ENCODE results near the gene COX5A.
"Not testable (repeated sequence)": the region's sequence is repeated elsewhere in the genome, so short reads cannot be mapped to it uniquely, and the experiment has no call there.

The COX5A gene

GRCh38 chr15:74955017-74955416 lies 17.1 kb upstream of the COX5A start:
- DNase-seq: no peak

- no peak for DNase-seq
Observed at GRCh38 chr15:74954515-74954914, 16.6 kb upstream of the COX5A start.

DNA sequence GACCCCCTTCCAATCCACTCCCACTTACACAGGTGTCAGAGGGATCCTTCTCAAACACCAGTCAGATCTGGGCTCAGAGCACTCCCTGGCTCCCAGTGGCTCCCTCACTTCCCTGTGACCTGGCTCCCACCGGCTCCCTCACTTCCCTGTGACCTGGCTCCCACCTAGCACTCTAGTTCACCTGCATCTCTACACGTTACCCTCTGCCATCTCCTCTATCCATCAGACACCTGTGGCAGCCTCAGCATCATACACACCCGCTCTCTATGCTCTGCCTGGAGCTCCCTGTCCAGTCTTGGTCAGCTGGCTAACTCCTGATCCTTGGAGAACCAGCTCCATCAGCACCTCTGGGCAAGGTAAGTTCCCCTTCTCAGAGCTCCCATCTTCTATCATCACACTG lies 13.1 kb upstream of the COX5A start:
- no peak for DNase-seq

DNA sequence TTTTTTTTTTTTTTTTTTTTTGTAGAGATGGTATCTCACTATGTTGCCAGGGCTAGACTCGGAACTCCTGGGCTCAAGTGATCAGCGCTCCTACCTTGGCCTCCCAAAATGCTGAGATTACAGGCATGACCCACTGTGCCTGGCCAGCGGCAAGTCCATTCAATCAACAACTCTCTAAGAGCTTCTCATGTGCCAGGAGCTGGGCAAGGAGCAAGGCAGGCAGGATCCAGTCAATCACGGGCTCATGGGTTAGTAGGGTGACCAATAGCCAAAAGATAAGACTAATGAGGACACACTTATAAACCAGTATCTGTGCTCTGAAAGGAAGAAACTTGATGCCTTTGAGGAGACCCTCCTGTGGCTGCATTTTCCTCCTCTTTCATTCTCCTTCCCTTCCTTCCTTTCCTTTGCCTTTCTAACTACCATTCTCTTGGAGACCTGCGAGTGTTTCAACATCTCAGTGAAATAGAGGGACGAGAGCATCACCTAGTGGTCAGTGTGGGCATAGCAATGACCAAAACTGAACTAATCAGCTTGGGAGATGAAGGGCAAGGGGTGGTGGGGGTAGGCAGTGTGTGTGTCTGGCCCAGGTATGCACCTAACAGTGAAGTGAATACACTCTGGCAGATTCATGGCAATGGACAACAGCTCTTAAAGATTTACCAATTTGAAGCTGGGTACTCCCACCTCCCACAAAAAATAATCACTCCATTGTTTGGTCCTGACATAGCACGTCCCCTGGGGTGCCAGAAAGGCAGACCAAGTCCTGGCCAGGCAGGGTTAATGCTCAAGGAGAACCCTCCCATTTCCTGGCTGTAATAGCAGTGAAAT lies 12.4 kb upstream of the COX5A start:
- DNase-seq: peak; percentile 79

- no peak for DNase-seq
Observed at GRCh38 chr15:74937272-74937589, 642 bp downstream of the COX5A start.

- not testable (repeated sequence) for DNase-seq
Observed at GRCh38 chr15:74935193-74935592, 2.7 kb downstream of the COX5A start.

DNA sequence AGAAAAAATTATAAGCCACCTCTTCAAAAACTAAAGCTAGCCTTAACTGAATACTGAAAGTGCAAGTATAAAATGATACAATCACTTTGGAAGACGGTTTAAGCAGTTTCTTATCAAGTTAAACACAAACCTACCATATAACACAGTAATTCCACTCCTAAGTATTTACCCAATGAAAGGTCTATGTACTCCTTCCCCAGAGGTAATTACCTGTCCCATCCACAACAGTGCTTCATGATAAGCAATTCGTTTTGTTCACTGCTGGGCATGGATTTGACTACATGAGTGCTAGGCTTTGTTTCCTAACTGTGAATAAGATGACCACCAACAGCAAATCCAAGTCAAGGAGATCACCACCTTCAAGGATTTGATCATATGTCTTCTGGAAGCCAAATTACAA lies 4.3 kb downstream of the COX5A start:
- DNase-seq: no peak

DNA sequence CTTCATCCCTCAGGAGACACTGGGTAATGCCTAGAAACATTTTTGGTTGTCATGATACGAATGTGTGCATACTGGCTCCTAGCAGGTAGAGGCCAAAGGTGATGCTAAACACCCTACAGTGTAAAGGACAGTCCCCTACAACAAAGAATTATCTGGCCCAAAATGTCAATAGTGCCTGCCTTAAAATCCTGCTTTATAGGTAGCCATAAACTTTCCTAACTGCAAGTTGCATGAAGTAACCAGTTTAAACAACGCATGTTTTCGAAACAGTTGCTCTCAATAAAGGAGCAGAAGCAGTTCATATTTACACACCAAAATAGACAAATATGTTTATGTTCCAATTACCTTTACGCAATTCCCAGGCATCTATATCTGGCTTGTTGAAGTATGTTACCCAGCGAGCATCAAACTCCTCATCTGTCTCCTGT lies 9.1 kb downstream of the COX5A start:
- no peak for DNase-seq

DNA sequence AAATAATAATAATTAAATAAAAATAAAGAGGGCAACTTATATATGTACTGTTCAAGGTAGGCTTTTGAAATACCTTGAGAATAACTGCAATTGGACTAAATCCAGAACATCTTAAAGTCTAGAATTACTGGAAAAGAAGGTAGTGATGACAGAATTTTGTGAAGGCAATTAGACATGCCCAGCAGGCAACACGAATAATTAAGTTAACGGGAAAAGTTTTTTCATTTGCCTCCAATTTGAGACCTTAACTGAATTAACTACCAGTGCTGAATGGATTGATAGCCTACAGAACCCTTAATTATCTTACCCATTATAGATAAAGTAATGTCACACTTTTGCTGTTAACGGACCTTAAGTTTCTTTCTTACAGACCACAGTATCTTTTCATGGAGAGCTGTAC lies 13.3 kb downstream of the COX5A start:
- DNase-seq: no peak

DNA sequence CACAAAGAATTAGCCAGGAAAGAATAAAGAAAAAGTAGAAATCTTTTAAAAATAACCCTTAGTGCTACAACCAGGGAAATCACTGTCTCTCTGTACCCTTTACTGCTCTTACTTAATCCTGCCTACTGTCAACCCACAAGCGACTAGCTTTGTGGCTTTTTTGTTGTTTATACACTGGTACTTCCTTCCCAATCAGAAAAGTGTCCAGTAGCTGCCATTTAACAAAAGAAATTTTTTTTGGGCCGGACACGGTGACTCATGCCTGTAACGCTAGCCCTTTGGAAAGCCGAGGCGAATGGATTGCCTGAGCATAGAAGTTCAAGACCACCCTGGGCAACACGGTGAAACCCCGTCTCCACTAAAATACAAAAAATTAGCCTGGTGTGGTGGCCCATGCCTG lies 17.4 kb downstream of the COX5A start:
- DNase-seq: no peak

- DNase-seq: no peak
Observed at GRCh38 chr15:74917676-74918075, 20.2 kb downstream of the COX5A start.

- not testable (repeated sequence) for DNase-seq
Observed at GRCh38 chr15:74913799-74914198, 24.1 kb downstream of the COX5A start.

- no peak for DNase-seq
Observed at GRCh38 chr15:74913041-74913440, 24.8 kb downstream of the COX5A start.

GRCh38 chr15:74908635-74909034 lies 29.2 kb downstream of the COX5A start:
- no peak for DNase-seq

DNA sequence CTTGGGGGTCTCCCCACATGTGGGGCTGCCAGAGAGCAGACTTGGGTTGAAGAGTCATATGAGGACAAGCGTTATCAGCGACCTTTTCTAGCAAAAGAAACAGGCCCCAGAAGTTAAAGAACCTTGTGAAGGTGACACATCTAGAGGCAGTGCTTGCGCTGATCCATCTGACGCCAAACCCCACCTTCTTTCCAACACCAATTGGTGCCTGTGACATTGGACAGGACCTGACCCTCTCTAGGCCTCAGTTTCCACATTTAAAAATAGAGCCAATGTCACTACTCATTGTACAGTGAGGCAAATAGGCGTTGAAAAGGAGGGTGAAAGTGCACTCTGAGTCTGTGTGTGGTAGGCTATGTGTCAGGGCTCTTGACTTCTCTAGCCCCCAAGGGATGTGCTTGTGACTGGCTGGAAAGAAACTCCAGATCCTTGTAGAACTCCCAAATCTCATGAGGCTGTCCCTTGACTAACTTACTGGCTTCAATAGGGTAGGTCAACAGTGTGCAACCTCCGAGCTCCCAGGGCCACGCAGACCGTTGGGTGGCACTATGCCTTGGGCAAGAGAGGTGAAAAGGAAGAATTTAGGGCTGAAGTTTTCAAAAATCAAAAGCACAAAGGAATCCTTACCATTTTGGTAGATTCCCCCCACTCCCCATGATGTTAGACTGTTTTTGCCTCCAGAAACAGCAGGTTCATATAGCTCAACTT lies 30.6 kb downstream of the COX5A start:
- DNase-seq: no peak

- peak; percentile 92 for DNase-seq
Observed at GRCh38 chr15:74906450-74907162, 31.3 kb downstream of the COX5A start, which contains the start of gene FAM219B. Gene FAM219B, minus strand, starts transcription at chr15:74906851. Its CDS starts 51 bp downstream, at chr15:74906800.

GRCh38 chr15:74906067-74906449 lies 31.8 kb downstream of the COX5A start:
- no peak for DNase-seq

DNA sequence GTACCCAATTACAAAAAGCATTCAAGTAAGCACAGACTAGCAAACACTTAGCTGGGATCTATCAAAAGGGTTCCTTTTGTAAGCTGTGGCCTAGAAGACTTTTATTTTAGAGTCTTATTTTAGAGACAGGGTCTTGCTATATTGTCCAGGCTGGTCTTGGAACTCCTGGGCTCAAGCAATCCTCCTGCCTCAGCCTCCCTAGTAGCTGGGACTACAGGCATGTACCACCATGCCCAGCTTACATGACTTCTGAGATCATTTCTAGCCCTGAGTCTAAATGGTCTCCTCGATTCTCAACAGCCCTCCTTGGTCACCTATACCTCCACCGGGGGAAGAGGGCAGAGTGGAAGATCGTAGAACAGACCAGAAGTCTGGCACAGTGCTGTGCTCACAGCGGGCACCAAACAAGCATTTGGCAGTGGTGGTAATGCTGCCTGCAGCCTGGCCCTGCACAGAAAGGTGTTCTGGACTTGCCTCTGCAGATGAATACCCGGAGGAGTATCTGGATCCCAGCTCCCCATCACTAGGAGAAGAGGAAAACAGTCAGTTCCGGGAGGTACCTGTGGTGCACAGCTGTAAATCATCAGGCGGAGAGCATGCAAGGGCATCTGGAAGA lies 33.6 kb downstream of the COX5A start:
- DNase-seq: no peak

GRCh38 chr15:74903676-74904075 lies 34.2 kb downstream of the COX5A start:
- no peak for DNase-seq

- DNase-seq: no peak
Observed at GRCh38 chr15:74902295-74903075, 35.4 kb downstream of the COX5A start.

DNA sequence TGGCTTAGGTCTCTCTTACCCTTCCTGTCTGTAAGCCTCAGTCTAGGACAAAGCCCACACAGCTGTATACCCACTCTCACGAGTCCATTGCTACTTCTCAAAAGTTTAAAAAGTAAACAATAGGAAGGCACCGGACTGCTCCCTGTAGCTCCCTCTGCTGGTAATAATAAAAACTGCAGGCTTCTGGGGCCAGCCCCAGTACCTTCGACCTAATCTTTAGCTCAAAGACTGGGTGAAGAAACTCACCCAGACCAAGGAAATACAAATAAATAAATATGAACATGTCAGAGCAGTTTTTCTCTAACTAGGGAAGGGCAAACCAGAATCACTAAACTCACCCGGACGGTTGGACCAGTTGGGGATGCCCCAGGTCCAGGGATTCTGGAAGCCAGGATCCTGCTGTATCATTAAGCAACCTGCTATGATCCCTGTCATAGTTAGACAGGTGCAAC lies 36.2 kb downstream of the COX5A start:
- peak; percentile 56 for DNase-seq

GRCh38 chr15:74897300-74897701 lies 40.6 kb downstream of the COX5A start:
- no peak for DNase-seq

All from left hindlimb (tissue), 1 donor.